Right lobe of liver (tissue), 6 donors: ENCODE data around the gene RPA1. TPM values are rescaled to one million over a fixed set of nuclear protein-coding genes. Genes with fewer than 3 reads are reported as not detected.

Experiments used
- ATAC-seq, 4 donors: fragments of 200-7000 bp; cut with Tn5 transposase; one replicate each; pipeline ENCODE4 v1.9.1; 2020; ENCODE audit warnings: mild to moderate bottlenecking in 4 of 4, moderate library complexity in 4 of 4
- DNase-seq, 3 donors: peaks; one replicate each; pipeline ENCODE4 v3.0.0-alpha.2; 2020
- H3K27ac ChIP-seq, 3 donors: fragments of 200-600 bp; one replicate each; pipeline ENCODE4 v1.8.0; 2022
- H3K27me3 ChIP-seq, 2 donors: fragments of 200-600 bp; one replicate each; pipeline ENCODE4 v1.8.0; 2022
- H3K36me3 ChIP-seq, 4 donors: fragments of 200-600 bp; sonication (generic) in 1 of 4; one replicate each; pipeline versions ENCODE4 v1.5.1 to v1.8.0; 2017 to 2022; ENCODE audit warnings: control low read depth in 1 of 4
- H3K4me1 ChIP-seq, 4 donors: fragments of 200-600 bp; sonication (generic) in 1 of 4; one replicate each; pipeline versions ENCODE4 v1.5.1 to v1.8.0; 2017 to 2022; ENCODE audit warnings: control low read depth in 1 of 4
- H3K4me3 ChIP-seq, 3 donors: fragments of 200-600 bp; one replicate each; pipeline ENCODE4 v1.8.0; 2022
- H3K9me3 ChIP-seq, 4 donors: fragments of 200-600 bp; sonication (generic) in 1 of 4; one replicate each; pipeline versions ENCODE4 v1.5.1 to v1.8.0; 2017 to 2022; ENCODE audit warnings: control low read depth in 1 of 4
- CTCF ChIP-seq, 4 donors: fragments of 200-600 bp in 3 of 4; fragments of 450-650 bp in 1 of 4; IDR thresholded peaks; one replicate each; pipeline versions ENCODE4 v1.5.1 to v1.8.0; 2016 to 2022; ENCODE audit warnings: antibody characterized with exemption in 4 of 4, mild to moderate bottlenecking in 2 of 4
- POLR2A ChIP-seq: fragments of 450-650 bp; IDR thresholded peaks from one replicate; pipeline ENCODE4 v1.6.1; 2017; ENCODE audit warnings: antibody characterized with exemption, mild to moderate bottlenecking
- WGBS: methylation state at CpG from one replicate; pipeline ENCODE4 v1.1.6; 2018; ENCODE audit warnings: low coverage, low lambda C conversion rate; ENCODE audit not compliant: insufficient coverage; ENCODE audit errors: missing lambda C conversion rate; 5-methylcytosine and 5-hydroxymethylcytosine counted together
- intact Hi-C, 2 donors: fragments of 100-400 bp; cut with DNase I; formaldehyde crosslinking; loops; one replicate each; pipeline versions ENCODE4 v1.11.2 to v1.14.1; 2022
- long read RNA-seq: library from polyadenylated mRNA; unstranded; transcript quantifications from one replicate; pipeline ENCODE4 v2.0.0, GENCODE V29; 2019
- total RNA-seq, 6 experiments: library from RNA; depleted of rRNA in 2 of 6; stranded (reverse); fragments of >200 nt in 2 of 6; fragmentation: NEBNext Ultra II Directional in 3 of 6; extraction: Animal tissue kit (Norgen Biotek cat#: 25700) in 3 of 6; gene quantifications; one replicate each; pipeline versions ENCODE4 v1.1.0 to v1.2.4, GENCODE V29; 2016 to 2023
- donor health status: DM: no; HTN: yes; CAD: no.
- donor health status: DM: no; HTN: no; CAD: no.
- donor health status: DM: no; HTN: no; CAD: no.
- donor health status: DM: no; HTN: yes; CAD: no.
- donor health status: DM: no; HTN: yes; CAD: no.

Gene RPA1
- 10 to 100 TPM; 10.9 to 35.5 (median 29.2) TPM for total RNA-seq
- long read RNA-seq, full-length matches to known transcripts = 3 of 5 reads
- long read RNA-seq, partial matches to known transcripts = 2 of 5 reads
- long read RNA-seq, other reads (novel, unspliced or antisense) = 0 of 5 reads

- WGBS = 0% methylated on average over 9 of the region's 83 CpGs
- Histone ChIP-seq H3K4me1 (peaks cover 0 to 8% (median 4%) of the 10 kb centered on the region in 4 donors), H3K9me3 (no peaks in the 10 kb centered on the region), H3K27me3 (no peaks in the 10 kb centered on the region), H3K36me3 (peaks cover 0 to 18% (median 5%) of the 10 kb centered on the region in 4 donors), H3K27ac (peak within 1 kb of the TSS; percentile 51 to 80 (median 72)), H3K4me3 (peak within 1 kb of the TSS; percentile 86 to 93 (median 91))
- DNase-seq = peak; percentile 91 to 93 (median 91)
- intact Hi-C loops = no loop called here
- peak; percentile 99 to 100 (median 100) for ATAC-seq
- TF ChIP-seq CTCF (IDR thresholded peaks at IDR 0.05) (no peak), POLR2A (peak; percentile 84)
These were observed at the start of gene RPA1, which contains the start of gene SMYD4 for GRCh38 chr17:1829592-1830257. Gene RPA1 (plus strand): TSS chr17:1830005. CDS start chr17:1830094, 89 bp downstream. Gene SMYD4 (minus strand): TSS chr17:1829902. CDS start chr17:1827994, 1,908 bp downstream.

- TF ChIP-seq POLR2A (no peak), CTCF (IDR thresholded peaks at IDR 0.05) (no peak)
- no peak for DNase-seq
- intact Hi-C loops = loop anchor here in 1 of 2 donors (5.0 kb wide), 1 partner anchor 55 kb away; no protein-coding TSS in a partner anchor
- H3K4me3 ChIP-seq = no peak overlapping the region
- H3K27ac ChIP-seq = peak overlapping the region in 1 of 3 donors; percentile 73
- no peaks in the 10 kb centered on the region for H3K27me3 ChIP-seq
- WGBS = 33% methylated on average over 2 of the region's 6 CpGs
- no peak for ATAC-seq
- H3K9me3 ChIP-seq = no peaks in the 10 kb centered on the region
- peaks cover 0 to 20% (median 8%) of the 10 kb centered on the region in 4 donors for H3K36me3 ChIP-seq
- peaks cover 1 to 13% (median 7%) of the 10 kb centered on the region in 4 donors for H3K4me1 ChIP-seq
These were observed 47.6 kb upstream of the RPA1 start for GRCh38 chr17:1782171-1782567.

- ATAC-seq = peak; percentile 1 to 11 (median 4)
- Histone ChIP-seq H3K9me3 (no peaks in the 10 kb centered on the region), H3K4me3 (no peak overlapping the region), H3K27ac (peak overlapping the region; percentile 73 to 88 (median 88)), H3K27me3 (no peaks in the 10 kb centered on the region), H3K36me3 (peaks cover 0 to 12% (median 2%) of the 10 kb centered on the region in 4 donors), H3K4me1 (peaks cover 4 to 13% (median 7%) of the 10 kb centered on the region in 4 donors)
- TF ChIP-seq CTCF (IDR thresholded peaks at IDR 0.05) = no peak
- no peak for TF ChIP-seq POLR2A
- DNase-seq = peak; percentile 52 to 64 (median 60)
- intact Hi-C loops = loop anchor here in 1 of 2 donors (5.0 kb wide), 1 partner anchor 56 kb away; no protein-coding TSS in a partner anchor
- 76% methylated on average over 4 of the region's 19 CpGs for WGBS
These were observed 46.5 kb upstream of the RPA1 start for GRCh38 chr17:1783271-1783670.

- DNase-seq (peak; percentile 67 to 74 (median 73)), ATAC-seq (peak; percentile 71 to 80 (median 78))
- Histone ChIP-seq H3K27me3 (no peaks in the 10 kb centered on the region), H3K36me3 (peaks cover 0 to 9% (median 0%) of the 10 kb centered on the region in 4 donors), H3K9me3 (no peaks in the 10 kb centered on the region), H3K27ac (peak overlapping the region; percentile 73 to 88 (median 88)), H3K4me1 (peaks cover 4 to 13% (median 7%) of the 10 kb centered on the region in 4 donors), H3K4me3 (no peak overlapping the region)
- WGBS = 10% methylated on average over 6 of the region's 16 CpGs
- TF ChIP-seq POLR2A (peak; percentile 74), CTCF (IDR thresholded peaks at IDR 0.05) (peak; percentile 68 to 81 (median 72))
- intact Hi-C loops = loop anchor here in 1 of 2 donors (5.0 kb wide), 1 partner anchor 57 kb away; no protein-coding TSS in a partner anchor
These were observed 45.8 kb upstream of the RPA1 start for GRCh38 chr17:1783834-1784611.
